Right cardiac atrium (tissue), 5 donors: ENCODE measurements around the gene TNRC18. TPM values are rescaled to one million over a fixed set of nuclear protein-coding genes. Genes with fewer than 3 reads are reported as not detected.
A peak's percentile ranks its signal among the peaks of the same experiment; 100 is the strongest.

ENCODE experiments used
- ATAC-seq, 2 donors: fragments of 200-7000 bp; cut with Tn5 transposase; one replicate each; pipeline versions ENCODE4 v1.8.0 to v1.9.1; 2020; ENCODE audit warnings: moderate library complexity in 2 of 2, mild to moderate bottlenecking in 1 of 2
- DNase-seq, 3 donors: peaks; one replicate each; pipeline ENCODE4 v3.0.0-alpha.2; 2020
- H3K27ac ChIP-seq: one replicate; pipeline ENCODE4 v1.5.1; 2013; ENCODE audit warnings: mild to moderate bottlenecking, low read length, control low read depth, moderate library complexity
- H3K27me3 ChIP-seq: one replicate; pipeline ENCODE4 v1.6.1; 2013; ENCODE audit not compliant: control insufficient read depth, insufficient read depth
- H3K4me1 ChIP-seq: one replicate; pipeline ENCODE4 v1.6.1; 2013; ENCODE audit warnings: low read length; ENCODE audit not compliant: control insufficient read depth, insufficient read depth
- H3K4me3 ChIP-seq: one replicate; pipeline ENCODE4 v1.5.1; 2013; ENCODE audit warnings: low read length, control low read depth
- H3K9me3 ChIP-seq: one replicate; pipeline ENCODE4 v1.6.1; 2013; ENCODE audit warnings: low read length; ENCODE audit not compliant: control insufficient read depth
- WGBS: extraction: QIAGEN DNeasy Blood & Tissue Kit; methylation state at CpG from one replicate; pipeline ENCODE4 v1.1.7; 2013; 5-methylcytosine and 5-hydroxymethylcytosine counted together
- intact Hi-C, 4 donors: fragments of 100-400 bp; cut with DNase I; formaldehyde crosslinking; loops; one replicate each; pipeline versions ENCODE4 v1.11.0 to v1.14.0; 2022 to 2023
- polyA plus RNA-seq: library from polyadenylated mRNA; stranded (reverse); fragments of 200-250 nt; gene quantifications from one replicate; pipeline ENCODE4 v1.2.3, GENCODE V29; 2013
- total RNA-seq, 4 donors: library from RNA; stranded (reverse); fragmentation: NEBNext Ultra II Directional; extraction: Animal tissue kit (Norgen Biotek cat#: 25700); gene quantifications; one replicate each; pipeline ENCODE4 v1.2.1, GENCODE V29; 2021
- donor health status: healthy with polysubstance abuse.
- donor health status: DM: no; HTN: yes; CAD: no.
- donor health status: DM: no; HTN: no; CAD: no.
- donor health status: DM: no; HTN: yes; CAD: no; lungs with severe emphysema.
- donor health status: DM: yes; HTN: yes; CAD: no.

Gene TNRC18
- total and polyA plus RNA-seq, 5 donors: 33.1 to 46.6 (median 38.9) TPM

DNA sequence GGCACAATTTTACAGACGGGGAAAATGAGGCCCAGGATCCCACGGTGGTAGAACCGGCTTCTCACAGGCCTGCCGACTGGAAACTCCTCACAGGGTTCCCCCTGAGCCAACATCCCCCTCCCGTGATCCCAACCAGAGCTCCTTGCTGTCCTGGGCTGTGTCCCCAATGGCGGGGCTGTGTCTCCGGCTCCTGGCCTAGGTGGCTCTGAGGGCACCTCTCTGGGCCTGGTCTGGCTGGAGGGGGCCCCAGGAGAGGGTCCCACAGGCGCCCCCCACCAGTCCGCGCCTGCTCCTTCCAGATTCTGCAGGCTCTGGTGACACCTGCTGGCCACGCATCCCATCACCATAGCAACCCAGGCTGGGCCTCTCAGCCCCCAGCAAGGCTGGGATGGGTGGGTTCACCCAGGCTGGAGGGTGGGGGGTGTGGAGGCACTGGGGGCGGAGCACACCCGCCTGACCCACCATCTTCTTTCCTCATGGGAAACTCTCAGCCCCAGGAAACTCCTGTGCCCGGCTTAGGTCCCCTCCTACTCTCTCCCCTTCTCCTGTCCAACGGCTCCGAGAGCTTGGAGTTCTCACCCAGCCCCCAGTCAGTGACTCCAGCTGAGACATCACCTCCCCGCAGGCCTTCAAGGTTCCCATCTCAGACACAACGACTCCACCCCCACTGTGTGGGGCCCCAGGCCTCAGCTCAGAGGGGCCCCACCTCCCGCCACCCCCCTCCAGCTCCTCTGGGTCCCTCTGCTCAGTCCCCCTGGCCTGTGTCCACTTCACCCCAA, 27.1 kb upstream of the TNRC18 start:
- no peak overlapping the region for H3K4me3 ChIP-seq
- WGBS: 27% methylated on average over 19 of the region's 19 CpGs
- ATAC-seq (peak; percentile 75 to 76), DNase-seq (peak; percentile 44 to 82 (median 79))
- no peaks in the 10 kb centered on the region for H3K27me3 ChIP-seq
- no peaks in the 10 kb centered on the region for H3K4me1 ChIP-seq
- H3K9me3 ChIP-seq: no peaks in the 10 kb centered on the region
- intact Hi-C loops: loop anchor here (1.0 to 10.0 kb wide), 5 partner anchors 84 to 216 kb away; no protein-coding TSS in a partner anchor
- no peak overlapping the region for H3K27ac ChIP-seq

DNA sequence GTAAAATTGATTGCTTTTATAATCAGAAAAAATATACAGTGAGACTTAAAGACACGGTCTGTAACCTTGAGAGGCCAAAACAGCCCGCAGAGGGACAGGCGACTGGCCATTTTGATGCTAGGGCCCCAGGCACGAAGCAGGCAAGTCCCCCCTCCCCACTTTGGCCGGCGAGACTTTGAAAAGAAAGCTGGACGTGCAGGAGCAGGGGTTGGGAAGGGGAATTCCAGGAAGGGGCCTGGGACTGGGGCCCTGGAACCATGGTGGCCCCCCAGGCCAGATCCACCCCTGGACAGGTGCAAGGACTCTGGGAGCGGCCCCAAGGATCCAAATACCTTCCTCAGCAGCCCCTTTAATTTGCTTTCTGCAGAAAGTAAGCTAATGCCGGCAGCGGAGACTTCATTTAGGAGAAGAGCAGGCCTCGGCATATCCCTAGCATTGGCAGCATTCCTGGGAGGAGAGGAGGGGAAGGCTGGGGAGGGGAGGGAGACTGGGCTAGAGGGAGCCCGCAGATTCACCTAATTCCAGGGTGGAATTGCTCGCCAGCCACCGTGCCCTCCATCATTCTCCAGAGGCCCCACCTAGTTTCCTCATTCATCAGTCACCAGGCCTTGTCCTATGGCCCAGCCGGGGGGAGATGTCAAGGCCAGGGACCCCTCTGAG, 24.9 kb upstream of the TNRC18 start:
- Histone ChIP-seq H3K27me3 (no peaks in the 10 kb centered on the region), H3K4me3 (no peak overlapping the region), H3K4me1 (no peaks in the 10 kb centered on the region), H3K9me3 (no peaks in the 10 kb centered on the region), H3K27ac (no peak overlapping the region)
- ATAC-seq (no peak), DNase-seq (peak in 1 of 3 donors; percentile 17)
- WGBS: 74% methylated on average over 15 of the region's 15 CpGs
- intact Hi-C loops: no loop called here

DNA sequence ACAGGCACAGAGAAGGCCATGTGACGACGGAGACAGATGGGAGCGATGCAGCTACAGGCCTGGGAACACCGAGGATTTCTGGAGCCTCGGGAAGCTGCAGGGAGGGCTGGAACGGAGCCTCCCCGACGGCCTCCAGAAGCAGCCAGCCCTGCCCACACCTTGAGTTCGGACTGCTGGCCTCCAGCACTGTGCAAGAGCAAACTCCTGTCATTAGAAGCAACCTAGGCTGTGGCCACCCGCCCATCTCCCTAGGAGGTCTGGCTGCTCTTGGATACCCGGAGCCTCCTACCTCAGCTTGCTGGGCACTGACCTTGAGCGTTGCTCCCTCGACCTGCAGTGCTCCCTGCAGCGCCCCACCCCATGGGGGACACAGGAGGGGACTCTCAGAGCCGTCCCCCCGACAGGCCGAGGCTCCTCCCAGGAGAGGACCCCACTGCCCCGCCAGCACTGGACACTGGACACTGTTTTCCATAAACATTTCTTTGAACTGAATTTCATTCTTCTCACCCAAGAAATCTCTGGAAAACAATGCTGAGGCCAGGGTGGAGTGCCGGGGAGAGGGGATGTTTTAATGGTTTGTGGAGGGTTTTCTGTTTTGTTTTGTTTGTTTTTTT, 22.5 kb upstream of the TNRC18 start:
- ATAC-seq (peak in 1 of 2 donors; percentile 15), DNase-seq (peak in 1 of 3 donors; percentile 47)
- no peaks in the 10 kb centered on the region for H3K27me3 ChIP-seq
- no peak overlapping the region for H3K27ac ChIP-seq
- no peaks in the 10 kb centered on the region for H3K4me1 ChIP-seq
- WGBS: 46% methylated on average over 19 of the region's 19 CpGs
- no peaks in the 10 kb centered on the region for H3K9me3 ChIP-seq
- H3K4me3 ChIP-seq: no peak overlapping the region
- intact Hi-C loops: no loop called here

DNA sequence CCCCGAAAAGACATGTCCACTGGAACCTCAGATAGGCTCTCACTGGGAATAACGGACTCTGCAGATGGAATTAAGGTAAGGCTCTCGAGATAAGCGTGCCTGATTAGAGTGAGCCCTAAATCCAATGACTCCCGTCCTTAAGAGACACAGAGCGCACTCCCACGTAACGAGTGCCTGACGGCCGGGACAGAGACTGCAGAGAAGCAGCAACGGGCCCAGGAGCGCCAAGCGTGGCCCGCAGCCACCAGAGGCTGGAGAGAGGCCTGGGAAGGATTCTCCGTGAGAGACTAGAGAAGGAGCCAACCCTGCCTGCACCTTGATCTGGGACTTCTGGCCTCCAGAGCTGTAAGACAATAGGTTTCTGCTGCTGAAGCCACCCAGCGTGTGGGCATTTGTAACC, 20.0 kb upstream of the TNRC18 start:
- DNase-seq: peak in 1 of 3 donors; percentile 9
- no peak for ATAC-seq
- intact Hi-C loops: no loop called here
- no peak overlapping the region for H3K27ac ChIP-seq
- no peak overlapping the region for H3K4me3 ChIP-seq
- no peaks in the 10 kb centered on the region for H3K27me3 ChIP-seq
- H3K4me1 ChIP-seq: no peaks in the 10 kb centered on the region
- H3K9me3 ChIP-seq: no peaks in the 10 kb centered on the region
- 83% methylated on average over 16 of the region's 16 CpGs for WGBS

DNA sequence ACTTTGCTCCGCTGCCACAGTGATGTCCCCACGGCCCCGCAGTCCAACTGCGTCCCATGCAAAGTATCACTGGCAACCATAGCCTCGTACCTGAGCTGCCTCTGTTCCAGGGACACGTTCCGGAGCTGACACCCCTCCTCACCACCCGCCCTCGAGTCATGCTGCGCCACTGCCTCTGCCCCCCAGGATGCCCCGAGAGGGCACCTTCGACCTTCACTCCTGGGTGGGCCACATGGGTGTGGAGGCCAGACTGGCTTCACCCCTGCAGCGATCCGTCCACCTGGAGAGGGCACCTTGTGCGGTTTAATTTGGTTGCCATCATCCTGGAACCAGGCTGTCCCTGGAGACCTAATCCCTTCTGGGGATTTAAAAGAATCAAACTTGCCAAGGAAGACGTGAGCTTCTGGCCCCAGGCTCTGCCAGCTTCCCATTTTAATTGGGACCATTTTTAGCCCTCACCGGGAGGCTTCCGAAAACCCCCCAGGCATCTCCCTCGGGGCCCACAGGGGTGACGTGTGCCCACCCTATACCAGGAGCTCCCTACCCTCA, 19.2 kb upstream of the TNRC18 start:
- H3K4me3 ChIP-seq: no peak overlapping the region
- DNase-seq (peak in 1 of 3 donors; percentile 15), ATAC-seq (no peak)
- H3K27me3 ChIP-seq: no peaks in the 10 kb centered on the region
- no peaks in the 10 kb centered on the region for H3K9me3 ChIP-seq
- no peaks in the 10 kb centered on the region for H3K4me1 ChIP-seq
- WGBS: 89% methylated on average over 20 of the region's 20 CpGs
- intact Hi-C loops: no loop called here
- H3K27ac ChIP-seq: no peak overlapping the region

DNA sequence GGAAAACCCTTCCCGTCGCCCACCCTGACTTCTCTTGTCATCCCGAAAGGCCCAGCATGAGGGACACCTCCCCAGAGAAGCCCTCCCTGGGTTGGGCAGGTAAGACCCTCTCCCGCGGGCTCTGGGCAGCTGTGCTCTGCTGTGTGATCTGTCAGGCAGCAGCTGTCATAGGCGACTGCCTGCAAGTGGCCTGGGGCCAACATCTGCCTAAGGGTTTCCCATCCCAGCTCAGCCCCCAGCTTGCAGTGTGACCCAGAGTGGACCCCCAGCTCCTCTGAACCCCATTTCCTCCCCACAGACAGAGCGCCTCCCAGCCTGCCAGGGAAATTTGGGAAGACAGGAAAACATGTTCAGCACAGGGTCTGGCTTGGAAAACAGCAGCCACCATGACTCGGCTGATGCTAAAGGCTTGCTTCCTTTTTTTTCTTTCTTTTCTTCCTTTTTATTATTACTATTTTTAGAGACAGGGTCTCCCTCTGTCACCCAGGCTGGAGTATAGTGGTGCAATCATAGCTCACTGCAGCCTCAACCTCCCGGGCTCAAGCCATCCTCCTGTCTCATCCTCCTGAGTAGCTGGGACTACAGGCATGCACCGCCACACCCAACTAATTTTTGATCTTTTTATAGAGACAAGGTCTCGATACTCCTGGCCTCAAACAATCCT, 18.3 kb upstream of the TNRC18 start:
- ATAC-seq (no peak), DNase-seq (peak in 1 of 3 donors; percentile 38)
- Histone ChIP-seq H3K27me3 (no peaks in the 10 kb centered on the region), H3K9me3 (no peaks in the 10 kb centered on the region), H3K27ac (no peak overlapping the region), H3K4me3 (no peak overlapping the region), H3K4me1 (no peaks in the 10 kb centered on the region)
- 48% methylated on average over 11 of the region's 11 CpGs for WGBS
- intact Hi-C loops: no loop called here

DNA sequence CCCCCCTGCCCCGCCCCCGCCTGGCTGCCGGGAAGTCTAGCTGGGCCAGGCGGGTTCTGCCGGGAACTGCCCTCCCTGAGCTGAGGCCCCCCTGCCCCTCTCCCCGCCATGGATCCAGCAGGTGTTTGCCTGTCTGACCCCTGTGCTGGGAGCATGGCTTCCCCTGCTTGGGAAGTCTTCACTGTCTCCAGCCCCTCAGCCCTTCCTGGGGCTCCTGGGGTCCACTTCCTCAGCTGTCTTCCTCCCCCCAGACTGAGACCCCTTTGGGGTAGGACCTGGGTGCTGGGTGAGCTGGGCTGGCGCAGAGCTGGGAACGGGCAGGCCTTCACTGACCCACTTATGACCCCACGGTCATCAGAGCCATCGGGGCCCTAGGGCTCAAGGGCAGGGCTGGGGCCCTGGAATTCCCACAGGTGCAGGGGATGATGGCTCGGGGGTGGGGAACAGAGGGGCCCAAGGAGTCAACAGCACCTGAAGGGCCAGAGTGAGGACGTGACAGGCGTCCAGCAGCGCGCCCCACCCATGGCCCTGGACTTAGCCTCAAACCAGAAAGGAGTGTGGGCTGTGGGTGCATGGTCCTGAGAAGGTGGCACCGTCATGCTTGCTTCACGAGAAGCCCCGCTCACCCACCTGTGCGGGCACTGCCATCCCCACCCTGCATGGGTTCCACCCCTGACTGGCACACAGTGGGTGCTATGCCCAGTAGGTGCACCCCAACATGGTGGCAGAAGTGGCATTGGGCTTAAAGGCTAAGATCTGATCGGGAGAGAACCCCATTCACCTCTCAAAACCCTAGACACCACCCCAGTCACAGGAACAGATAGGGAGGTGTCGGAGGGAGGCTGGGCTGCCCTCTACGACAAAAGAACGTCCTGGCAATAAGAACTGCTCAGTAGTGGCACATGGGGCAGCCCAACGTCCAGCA, 16.2 kb upstream of the TNRC18 start:
- Histone ChIP-seq H3K27me3 (no peaks in the 10 kb centered on the region), H3K9me3 (no peaks in the 10 kb centered on the region), H3K4me3 (no peak overlapping the region), H3K4me1 (no peaks in the 10 kb centered on the region), H3K27ac (no peak overlapping the region)
- ATAC-seq (peak in 1 of 2 donors; percentile 23), DNase-seq (no peak)
- WGBS: 86% methylated on average over 24 of the region's 24 CpGs
- intact Hi-C loops: no loop called here

DNA sequence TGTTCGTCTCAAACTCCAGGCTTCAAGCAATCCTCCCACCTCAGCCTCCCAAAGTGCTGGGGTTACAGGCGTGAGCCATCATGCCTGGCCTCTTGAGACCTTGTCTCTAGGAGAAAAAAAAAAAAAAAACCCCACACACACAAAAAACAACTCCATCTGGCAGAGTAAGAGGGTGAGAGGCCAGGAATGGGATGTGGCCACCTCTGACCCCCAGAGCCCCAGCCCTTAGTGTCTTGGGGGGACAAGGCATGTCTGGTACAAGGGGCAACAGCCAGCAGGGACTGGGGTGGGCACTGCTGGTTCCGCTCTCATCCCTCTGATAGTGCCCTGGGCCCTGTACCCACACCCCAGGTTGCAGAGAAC, 15.6 kb upstream of the TNRC18 start:
- intact Hi-C loops: no loop called here

DNA sequence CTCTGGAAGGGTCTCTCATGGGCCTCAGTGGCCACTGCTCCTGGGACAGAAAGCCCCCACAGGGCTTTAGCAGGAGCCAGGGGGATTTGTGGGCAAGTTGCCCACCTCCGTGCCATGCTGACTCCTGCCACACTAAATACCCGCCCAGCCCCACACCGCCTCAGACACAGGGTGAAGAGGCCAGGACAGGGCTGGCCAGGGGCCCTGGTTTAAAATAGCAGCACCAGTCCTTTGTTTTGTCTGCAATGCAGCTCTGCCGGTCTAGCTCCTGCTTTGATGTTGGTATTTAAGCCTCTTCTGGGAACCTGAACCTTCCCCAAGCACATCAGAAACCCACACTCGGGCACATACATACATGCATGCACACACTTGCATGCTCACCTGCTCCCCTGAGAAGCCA, 14.4 kb upstream of the TNRC18 start:
- ATAC-seq (peak; percentile 7 to 34), DNase-seq (peak in 2 of 3 donors; percentile 61 to 64)
- Histone ChIP-seq H3K4me1 (no peaks in the 10 kb centered on the region), H3K27me3 (no peaks in the 10 kb centered on the region), H3K4me3 (no peak overlapping the region), H3K27ac (peak overlapping the region; percentile 23), H3K9me3 (no peaks in the 10 kb centered on the region)
- intact Hi-C loops: no loop called here
- WGBS: 76% methylated on average over 5 of the region's 5 CpGs

More for the DNA sequence above, 15.6 kb upstream of the TNRC18 start:
- Histone ChIP-seq H3K27me3 (no peaks in the 10 kb centered on the region), H3K4me1 (no peaks in the 10 kb centered on the region), H3K27ac (no peak overlapping the region), H3K9me3 (no peaks in the 10 kb centered on the region), H3K4me3 (no peak overlapping the region)
- WGBS: 82% methylated on average over 3 of the region's 3 CpGs
- ATAC-seq (no peak), DNase-seq (no peak)

DNA sequence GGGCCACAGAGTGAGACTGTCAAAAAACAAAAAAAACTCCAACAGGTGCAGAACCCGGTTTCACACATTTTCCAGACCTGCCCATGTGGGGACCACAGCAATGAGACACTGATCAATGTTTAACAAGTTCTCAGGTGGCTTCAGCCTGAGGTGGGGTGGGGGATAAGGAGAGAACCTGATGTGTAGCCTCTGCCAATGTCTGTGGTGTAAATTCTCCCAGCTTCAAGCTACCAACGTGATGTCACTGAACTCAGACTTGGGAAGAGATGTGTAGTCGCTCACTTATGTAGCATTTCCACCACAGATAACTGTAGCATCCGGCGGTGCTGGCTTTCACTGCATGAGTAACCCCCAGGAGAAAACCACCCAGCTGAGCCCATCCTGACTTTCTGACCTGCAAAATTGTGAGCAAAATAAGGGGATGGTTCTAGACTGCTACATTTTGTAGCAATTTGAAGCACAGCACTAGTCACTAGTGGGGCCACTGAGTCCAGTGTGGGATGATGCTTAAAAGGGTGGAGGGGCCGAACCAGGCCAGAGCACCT, 13.8 kb upstream of the TNRC18 start:
- Histone ChIP-seq H3K4me3 (no peak overlapping the region), H3K27me3 (no peaks in the 10 kb centered on the region), H3K4me1 (no peaks in the 10 kb centered on the region), H3K27ac (no peak overlapping the region), H3K9me3 (no peaks in the 10 kb centered on the region)
- ATAC-seq: no peak
- DNase-seq: no peak
- WGBS: 97% methylated on average over 6 of the region's 6 CpGs
- intact Hi-C loops: no loop called here
